ENCODE results near the gene KANK4.

The KANK4 gene

DNA sequence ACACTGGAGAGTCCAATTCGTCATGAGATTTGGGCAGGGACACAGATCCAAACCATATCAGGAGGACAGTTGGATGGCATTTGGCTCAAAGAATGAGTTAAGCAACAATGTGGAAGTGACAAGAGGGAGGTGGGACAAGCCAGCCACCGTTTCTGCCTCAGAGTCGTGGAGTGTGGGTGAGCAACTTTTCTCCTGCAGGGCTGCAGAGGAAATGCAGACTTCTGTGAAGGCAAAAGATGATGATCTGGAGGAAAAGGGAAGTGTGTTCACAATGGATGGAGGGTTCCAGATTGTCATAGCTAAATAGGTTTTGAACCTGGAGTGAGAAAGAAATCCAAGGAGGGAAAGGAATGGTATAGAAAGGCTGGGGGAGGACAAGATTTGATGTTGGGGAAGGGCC is 16.4 kb upstream of the KANK4 start:
- no peak overlapping the region for H3K4me2 ChIP-seq (ENCODE audit: low read length)
- H3K9me3 ChIP-seq (replicated peaks; ENCODE audit: low read length) = no peaks in the 10 kb centered on the region
- H3K4me3 ChIP-seq (ENCODE audit: low read length) = no peak overlapping the region
- H3K9ac ChIP-seq (ENCODE audit: low read depth, low read length) = no peak overlapping the region
- H3K36me3 ChIP-seq (ENCODE audit: insufficient read depth, low read length) = no peaks in the 10 kb centered on the region
- no peaks in the 10 kb centered on the region for H3K4me1 ChIP-seq (ENCODE audit: control insufficient read depth, insufficient read depth, low read length)
- H3K27me3 ChIP-seq (ENCODE audit: control insufficient read depth, insufficient read depth, low read length) = peaks cover 2% of the 10 kb centered on the region

DNA sequence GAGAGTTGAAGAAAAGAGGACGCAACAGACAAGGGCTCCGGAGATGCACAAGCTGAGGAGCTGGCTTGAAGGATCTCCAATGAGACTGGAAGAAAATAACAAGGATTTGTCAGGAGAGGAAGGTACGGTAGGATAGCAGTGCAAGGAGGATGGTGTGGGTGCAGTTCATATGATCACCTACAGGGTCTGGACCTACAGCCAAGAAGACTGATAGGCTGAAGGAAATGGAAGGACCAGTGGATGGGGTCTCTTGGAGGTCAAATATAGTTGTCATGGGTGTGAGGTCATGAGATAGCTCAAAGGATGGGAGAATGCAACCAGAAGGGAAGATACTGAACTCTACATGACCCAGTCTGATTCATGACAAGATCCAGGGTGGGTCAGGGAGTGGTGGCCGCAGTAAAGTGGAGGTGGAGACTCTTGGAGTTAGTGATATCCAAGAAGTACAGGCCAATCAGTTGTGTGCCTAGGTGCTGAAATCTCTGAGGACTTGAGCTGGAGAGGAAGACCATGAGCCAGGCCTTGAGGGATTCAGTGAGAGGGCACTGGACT is 15.3 kb upstream of the KANK4 start:
- no peak overlapping the region for H3K4me2 ChIP-seq (ENCODE audit: low read length)
- peaks cover 5% of the 10 kb centered on the region for H3K27me3 ChIP-seq (ENCODE audit: control insufficient read depth, insufficient read depth, low read length)
- no peaks in the 10 kb centered on the region for H3K4me1 ChIP-seq (ENCODE audit: control insufficient read depth, insufficient read depth, low read length)
- H3K9me3 ChIP-seq (replicated peaks; ENCODE audit: low read length) = no peaks in the 10 kb centered on the region
- no peak overlapping the region for H3K4me3 ChIP-seq (ENCODE audit: low read length)
- no peak overlapping the region for H3K9ac ChIP-seq (ENCODE audit: low read depth, low read length)
- no peaks in the 10 kb centered on the region for H3K36me3 ChIP-seq (ENCODE audit: insufficient read depth, low read length)

- Histone ChIP-seq H3K27me3 (ENCODE audit: control insufficient read depth, insufficient read depth, low read length) (peaks cover 5% of the 10 kb centered on the region), H3K4me2 (ENCODE audit: low read length) (no peak overlapping the region)
Observed at GRCh38 chr1:62333441-62333840, 14.2 kb upstream of the KANK4 start.

GRCh38 chr1:62327360-62328055 is 8.3 kb upstream of the KANK4 start:
- Histone ChIP-seq H3K4me2 (ENCODE audit: low read length) (peak overlapping the region; percentile 40), H3K36me3 (ENCODE audit: insufficient read depth, low read length) (no peaks in the 10 kb centered on the region), H3K4me3 (ENCODE audit: low read length) (no peak overlapping the region), H3K27me3 (ENCODE audit: control insufficient read depth, insufficient read depth, low read length) (peaks cover 12% of the 10 kb centered on the region), H3K9ac (ENCODE audit: low read depth, low read length) (no peak overlapping the region), H3K9me3 (replicated peaks; ENCODE audit: low read length) (no peaks in the 10 kb centered on the region), H3K4me1 (ENCODE audit: control insufficient read depth, insufficient read depth, low read length) (peaks cover 14% of the 10 kb centered on the region)

More at GRCh38 chr1:62333441-62333840, 14.2 kb upstream of the KANK4 start:
- H3K9ac ChIP-seq (ENCODE audit: low read depth, low read length) = no peak overlapping the region
- H3K4me1 ChIP-seq (ENCODE audit: control insufficient read depth, insufficient read depth, low read length) = no peaks in the 10 kb centered on the region
- H3K9me3 ChIP-seq (replicated peaks; ENCODE audit: low read length) = no peaks in the 10 kb centered on the region
- no peak overlapping the region for H3K4me3 ChIP-seq (ENCODE audit: low read length)
- no peaks in the 10 kb centered on the region for H3K36me3 ChIP-seq (ENCODE audit: insufficient read depth, low read length)

- H3K36me3 ChIP-seq (ENCODE audit: insufficient read depth, low read length) = no peaks in the 10 kb centered on the region
- H3K9me3 ChIP-seq (replicated peaks; ENCODE audit: low read length) = no peaks in the 10 kb centered on the region
- no peak overlapping the region for H3K4me3 ChIP-seq (ENCODE audit: low read length)
- H3K4me2 ChIP-seq (ENCODE audit: low read length) = peak overlapping the region; percentile 31
- peaks cover 10% of the 10 kb centered on the region for H3K27me3 ChIP-seq (ENCODE audit: control insufficient read depth, insufficient read depth, low read length)
- H3K9ac ChIP-seq (ENCODE audit: low read depth, low read length) = peak overlapping the region; percentile 19
- peaks cover 24% of the 10 kb centered on the region for H3K4me1 ChIP-seq (ENCODE audit: control insufficient read depth, insufficient read depth, low read length)
Observed at GRCh38 chr1:62325681-62326080, 6.4 kb upstream of the KANK4 start.

GRCh38 chr1:62325081-62325480 is 5.8 kb upstream of the KANK4 start:
- H3K27me3 ChIP-seq (ENCODE audit: control insufficient read depth, insufficient read depth, low read length) = peaks cover 7% of the 10 kb centered on the region
- no peak overlapping the region for H3K4me3 ChIP-seq (ENCODE audit: low read length)
- peaks cover 24% of the 10 kb centered on the region for H3K4me1 ChIP-seq (ENCODE audit: control insufficient read depth, insufficient read depth, low read length)
- H3K36me3 ChIP-seq (ENCODE audit: insufficient read depth, low read length) = no peaks in the 10 kb centered on the region
- no peaks in the 10 kb centered on the region for H3K9me3 ChIP-seq (replicated peaks; ENCODE audit: low read length)
- H3K9ac ChIP-seq (ENCODE audit: low read depth, low read length) = peak overlapping the region; percentile 19
- H3K4me2 ChIP-seq (ENCODE audit: low read length) = peak overlapping the region; percentile 31

GRCh38 chr1:62321446-62321845 is 2.2 kb upstream of the KANK4 start:
- Histone ChIP-seq H3K27me3 (ENCODE audit: control insufficient read depth, insufficient read depth, low read length) (peaks cover 33% of the 10 kb centered on the region), H3K36me3 (ENCODE audit: insufficient read depth, low read length) (no peaks in the 10 kb centered on the region), H3K4me3 (ENCODE audit: low read length) (no peak overlapping the region), H3K4me1 (ENCODE audit: control insufficient read depth, insufficient read depth, low read length) (peaks cover 19% of the 10 kb centered on the region), H3K4me2 (ENCODE audit: low read length) (no peak overlapping the region), H3K9me3 (replicated peaks; ENCODE audit: low read length) (no peaks in the 10 kb centered on the region), H3K9ac (ENCODE audit: low read depth, low read length) (no peak overlapping the region)

DNA sequence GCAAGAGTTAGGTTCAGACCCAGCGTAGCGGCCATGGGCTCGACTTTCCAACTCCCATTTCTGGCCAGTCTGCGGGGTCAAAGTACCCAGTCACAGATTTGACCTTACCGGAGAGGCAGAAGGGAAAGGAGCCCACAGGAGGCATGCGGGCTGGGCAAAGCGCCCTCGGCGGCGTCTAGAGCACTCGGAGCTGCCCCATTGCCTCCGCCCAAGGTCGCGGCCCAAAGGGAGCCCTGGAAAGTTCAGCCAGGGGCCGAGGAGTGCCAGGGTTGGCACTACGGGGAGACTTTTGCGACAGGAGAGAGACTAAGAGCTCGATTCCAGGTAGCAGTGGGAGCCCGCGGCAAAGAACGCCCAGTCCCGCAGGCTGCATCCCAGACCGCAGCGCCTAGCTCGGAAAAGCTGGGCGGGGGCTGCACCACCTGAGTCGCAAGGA is 896 bp downstream of the KANK4 start:
- no peaks in the 10 kb centered on the region for H3K9me3 ChIP-seq (replicated peaks; ENCODE audit: low read length)
- peak overlapping the region; percentile 63 for H3K4me3 ChIP-seq (ENCODE audit: low read length)
- peaks cover 10% of the 10 kb centered on the region for H3K4me1 ChIP-seq (ENCODE audit: control insufficient read depth, insufficient read depth, low read length)
- peak overlapping the region; percentile 85 for H3K4me2 ChIP-seq (ENCODE audit: low read length)
- H3K9ac ChIP-seq (ENCODE audit: low read depth, low read length) = no peak overlapping the region
- no peaks in the 10 kb centered on the region for H3K36me3 ChIP-seq (ENCODE audit: insufficient read depth, low read length)
- H3K27me3 ChIP-seq (ENCODE audit: control insufficient read depth, insufficient read depth, low read length) = peaks cover 39% of the 10 kb centered on the region

DNA sequence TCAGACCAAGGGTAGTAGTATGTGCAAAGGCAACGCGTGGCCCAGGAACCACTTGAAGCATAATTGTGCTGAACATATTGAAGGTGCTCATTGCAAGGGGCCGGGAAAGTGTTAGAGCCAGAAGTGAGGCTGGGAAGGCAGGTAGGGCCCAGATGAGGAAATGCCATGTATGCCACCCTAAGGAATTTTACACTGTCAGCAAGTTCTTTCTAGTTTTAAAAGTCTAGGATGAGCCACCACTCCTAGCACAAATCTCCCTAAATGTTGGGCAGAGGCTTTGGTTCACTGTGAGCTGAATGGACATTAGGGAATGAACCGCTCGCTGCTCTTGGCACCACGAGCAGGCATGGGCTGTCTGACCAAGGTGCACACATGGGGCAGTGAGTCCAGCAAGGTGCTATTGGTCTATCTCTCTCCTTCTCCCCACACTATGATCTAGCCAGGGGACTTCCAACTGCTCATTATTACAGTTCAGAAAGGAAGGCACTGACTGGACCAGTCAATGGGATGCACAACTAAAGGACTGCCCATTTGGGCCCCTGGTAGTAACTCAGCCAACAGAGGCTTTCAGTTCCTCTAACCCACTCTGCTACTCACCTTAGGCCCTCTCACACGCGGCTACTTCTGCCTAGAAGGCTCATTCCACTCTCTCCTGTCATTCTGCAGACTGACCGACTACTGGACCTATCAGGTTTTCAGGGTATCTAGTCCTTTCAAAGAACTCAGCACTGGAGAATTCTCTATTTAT is 2.0 kb downstream of the KANK4 start:
- H3K36me3 ChIP-seq (ENCODE audit: insufficient read depth, low read length) = no peaks in the 10 kb centered on the region
- no peak overlapping the region for H3K9ac ChIP-seq (ENCODE audit: low read depth, low read length)
- H3K4me1 ChIP-seq (ENCODE audit: control insufficient read depth, insufficient read depth, low read length) = peaks cover 10% of the 10 kb centered on the region
- no peak overlapping the region for H3K4me2 ChIP-seq (ENCODE audit: low read length)
- H3K27me3 ChIP-seq (ENCODE audit: control insufficient read depth, insufficient read depth, low read length) = peaks cover 39% of the 10 kb centered on the region
- no peaks in the 10 kb centered on the region for H3K9me3 ChIP-seq (replicated peaks; ENCODE audit: low read length)
- H3K4me3 ChIP-seq (ENCODE audit: low read length) = no peak overlapping the region

DNA sequence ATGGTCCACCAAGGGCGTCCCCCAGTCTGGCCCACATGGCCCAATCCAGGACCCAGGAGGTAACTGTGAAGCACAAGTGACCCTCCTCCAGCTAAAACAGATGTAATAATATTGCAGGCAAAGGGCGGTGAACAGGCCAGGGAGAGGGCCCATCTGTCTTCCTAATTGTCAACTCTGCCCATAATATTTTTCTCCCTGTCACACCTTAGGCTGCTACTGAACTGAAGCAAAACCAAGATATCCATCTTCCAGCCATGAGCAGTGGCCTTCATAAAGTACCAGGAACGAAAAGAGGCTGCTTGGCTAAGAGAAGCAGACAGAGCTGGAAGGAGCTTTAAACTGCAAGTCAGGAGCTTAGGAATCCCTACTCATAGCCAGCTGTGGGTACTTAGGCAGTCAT is 3.1 kb downstream of the KANK4 start:
- Histone ChIP-seq H3K4me1 (ENCODE audit: control insufficient read depth, insufficient read depth, low read length) (peaks cover 1% of the 10 kb centered on the region), H3K36me3 (ENCODE audit: insufficient read depth, low read length) (no peaks in the 10 kb centered on the region), H3K27me3 (ENCODE audit: control insufficient read depth, insufficient read depth, low read length) (peaks cover 42% of the 10 kb centered on the region), H3K9me3 (replicated peaks; ENCODE audit: low read length) (no peaks in the 10 kb centered on the region), H3K4me2 (ENCODE audit: low read length) (no peak overlapping the region), H3K4me3 (ENCODE audit: low read length) (no peak overlapping the region), H3K9ac (ENCODE audit: low read depth, low read length) (no peak overlapping the region)

- Histone ChIP-seq H3K9me3 (replicated peaks; ENCODE audit: low read length) (no peaks in the 10 kb centered on the region), H3K4me3 (ENCODE audit: low read length) (no peak overlapping the region), H3K9ac (ENCODE audit: low read depth, low read length) (no peak overlapping the region), H3K4me1 (ENCODE audit: control insufficient read depth, insufficient read depth, low read length) (no peaks in the 10 kb centered on the region), H3K4me2 (ENCODE audit: low read length) (no peak overlapping the region), H3K36me3 (ENCODE audit: insufficient read depth, low read length) (no peaks in the 10 kb centered on the region), H3K27me3 (ENCODE audit: control insufficient read depth, insufficient read depth, low read length) (peaks cover 49% of the 10 kb centered on the region)
Observed at GRCh38 chr1:62315387-62315786, 3.8 kb downstream of the KANK4 start.
